Right renal pelvis (tissue), 4 donors: ENCODE data around the gene ARHGAP15. TPM values are rescaled to one million over a fixed set of nuclear protein-coding genes. Genes with fewer than 3 reads are reported as not detected.

Experiments
- DNase-seq, 4 donors: peaks; one replicate each; pipeline ENCODE4 v3.0.0-alpha.2; 2013; ENCODE audit warnings: low read depth in 4 of 4, low spot score in 3 of 4, missing footprints in 1 of 4
- polyA plus RNA-seq, 4 donors: library from polyadenylated mRNA; unstranded; fragments of 120-200 nt; gene quantifications; one replicate each; pipeline ENCODE4 v1.2.1, GENCODE V29; 2013; ENCODE audit not compliant: insufficient read length in 4 of 4

ARHGAP15 gene
- polyA plus RNA-seq, 4 donors: 4.3 to 7.5 (median 6.1) TPM

- DNase-seq: no peak
Measured at GRCh38 chr2:143603846-143604565, 474.8 kb downstream of the ARHGAP15 start.

- DNase-seq: no peak
Measured at GRCh38 chr2:143604566-143604959, 475.3 kb downstream of the ARHGAP15 start.

DNA sequence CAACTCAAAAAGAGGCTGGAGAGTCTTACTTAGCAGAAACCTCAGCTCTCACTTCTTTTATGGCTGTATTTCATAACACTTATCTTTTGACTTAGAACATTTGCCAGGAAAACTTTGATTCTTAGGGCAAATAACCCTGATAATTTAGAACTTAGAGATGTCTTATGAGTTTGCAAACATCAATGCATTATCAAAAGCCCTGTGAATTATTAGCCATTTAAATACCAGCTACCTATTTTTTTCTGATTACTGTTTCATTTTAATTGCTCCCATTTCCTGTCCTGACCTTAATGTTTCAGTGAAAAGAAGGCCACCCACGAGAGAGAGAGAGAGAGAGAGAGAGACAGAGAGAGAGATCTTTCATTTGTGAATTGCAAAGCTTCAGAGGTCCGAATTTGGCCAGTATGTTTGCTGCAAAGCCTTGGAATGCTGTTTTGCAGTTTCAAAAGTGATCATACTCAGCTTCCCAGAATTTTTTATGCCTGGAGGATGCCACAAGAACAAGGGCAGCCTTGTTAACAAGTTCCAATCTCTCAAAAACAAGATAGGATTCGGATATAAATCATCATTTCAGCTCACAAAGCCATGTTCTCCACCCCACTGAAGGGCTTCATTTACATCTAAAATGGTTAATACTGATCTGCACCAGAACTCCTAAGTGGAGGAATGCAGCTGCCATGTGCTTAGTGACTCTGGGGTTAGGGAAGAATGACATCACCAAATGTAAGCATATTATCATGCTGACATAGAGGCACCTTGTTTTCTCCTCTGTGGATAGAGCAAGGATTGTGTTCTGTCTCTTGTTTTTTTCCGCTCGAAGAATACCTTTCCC lies 478.2 kb downstream of the ARHGAP15 start:
- no peak for DNase-seq

GRCh38 chr2:143608063-143608423 lies 478.8 kb downstream of the ARHGAP15 start:
- DNase-seq: no peak

GRCh38 chr2:143608758-143609157 lies 479.5 kb downstream of the ARHGAP15 start:
- DNase-seq: no peak

DNA sequence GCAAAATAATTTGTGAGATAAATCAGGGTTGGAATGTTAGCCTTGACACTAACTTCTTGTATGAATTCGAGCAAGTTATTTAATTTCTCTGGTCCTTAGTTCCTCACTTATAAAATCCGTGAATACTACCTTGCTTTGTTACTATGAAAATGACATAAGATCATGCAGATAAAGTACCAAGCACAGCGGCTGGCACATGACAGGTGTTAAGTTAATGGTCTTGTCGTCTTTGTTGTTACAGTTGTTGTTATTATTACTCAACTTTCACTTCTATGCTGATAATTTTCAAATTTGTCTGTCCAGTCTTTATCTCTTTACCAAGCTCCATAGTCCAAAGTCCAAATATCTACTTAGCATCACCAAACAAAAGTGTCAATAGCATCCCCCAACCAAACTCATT lies 482.1 kb downstream of the ARHGAP15 start:
- DNase-seq: no peak

GRCh38 chr2:143615562-143615961 lies 486.3 kb downstream of the ARHGAP15 start:
- DNase-seq: no peak

- no peak for DNase-seq
Measured at GRCh38 chr2:143616452-143616851, 487.2 kb downstream of the ARHGAP15 start.

GRCh38 chr2:143617803-143618415 lies 488.7 kb downstream of the ARHGAP15 start:
- no peak for DNase-seq

DNA sequence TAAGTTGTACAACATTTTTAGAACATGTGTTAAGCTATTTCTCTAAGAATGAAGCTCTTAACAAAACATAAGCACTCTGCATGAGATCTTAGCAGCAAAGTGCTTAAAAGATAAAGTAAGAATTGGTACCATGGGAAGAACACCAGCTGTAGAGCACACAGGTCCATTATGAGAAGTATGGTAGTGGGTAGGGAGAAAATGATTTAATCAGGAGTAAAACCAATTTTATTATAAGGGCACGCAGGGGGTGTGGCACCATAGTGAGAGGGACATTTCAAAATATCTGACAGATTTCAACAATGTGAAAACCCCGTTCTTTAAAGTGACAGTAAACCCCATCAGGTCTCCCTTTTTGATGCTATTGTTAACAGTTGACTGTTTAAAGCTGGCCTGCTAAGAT lies 492.9 kb downstream of the ARHGAP15 start:
- no peak for DNase-seq

- no peak for DNase-seq
Measured at GRCh38 chr2:143623231-143623908, 494.2 kb downstream of the ARHGAP15 start.

GRCh38 chr2:143623909-143624260 lies 494.7 kb downstream of the ARHGAP15 start:
- no peak for DNase-seq

DNA sequence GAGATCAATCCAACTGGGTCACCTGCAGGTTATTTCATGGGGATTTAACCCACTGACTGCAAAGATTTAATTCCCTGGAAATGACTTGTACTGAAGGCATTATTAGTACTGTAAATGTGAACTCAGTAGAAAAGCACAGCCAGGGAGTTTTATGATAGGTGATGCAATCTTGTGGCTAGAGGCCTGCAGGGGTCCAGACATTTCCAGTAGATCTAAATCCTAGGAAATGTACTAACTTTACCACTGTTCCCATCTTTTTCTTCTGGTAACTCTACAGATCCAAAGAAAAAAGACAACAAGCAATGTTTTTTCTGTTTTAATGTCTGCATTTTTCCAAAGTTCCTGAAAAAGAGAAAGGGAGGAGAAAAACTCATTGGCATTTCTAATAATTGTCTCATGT lies 500.1 kb downstream of the ARHGAP15 start:
- no peak for DNase-seq

GRCh38 chr2:143632751-143633374 lies 503.6 kb downstream of the ARHGAP15 start:
- DNase-seq: no peak

- no peak for DNase-seq
Measured at GRCh38 chr2:143633419-143633818, 504.2 kb downstream of the ARHGAP15 start.

- no peak for DNase-seq
Measured at GRCh38 chr2:143635302-143635701, 506.1 kb downstream of the ARHGAP15 start.

DNA sequence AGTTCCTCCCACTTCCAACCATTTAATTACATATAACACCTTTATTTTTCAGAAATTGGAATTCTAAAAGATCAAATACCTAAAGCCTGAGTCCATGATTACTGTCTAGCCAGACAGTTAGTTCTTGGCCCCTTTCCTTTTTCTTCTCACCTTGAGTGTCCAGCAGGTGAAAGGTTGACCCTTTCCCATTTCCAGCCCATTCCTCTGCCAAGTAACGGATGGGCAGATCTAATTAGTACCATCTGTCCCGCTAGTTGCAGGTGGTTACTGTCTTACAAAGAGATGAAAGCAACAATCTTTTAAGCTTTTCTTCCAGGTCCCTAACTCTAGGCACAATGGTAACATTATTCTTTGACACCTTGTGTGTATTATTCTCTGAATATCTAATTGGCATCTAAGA lies 506.7 kb downstream of the ARHGAP15 start:
- DNase-seq: no peak

GRCh38 chr2:143640826-143641225 lies 511.6 kb downstream of the ARHGAP15 start:
- peak; percentile 31 to 55 (median 42) for DNase-seq

DNA sequence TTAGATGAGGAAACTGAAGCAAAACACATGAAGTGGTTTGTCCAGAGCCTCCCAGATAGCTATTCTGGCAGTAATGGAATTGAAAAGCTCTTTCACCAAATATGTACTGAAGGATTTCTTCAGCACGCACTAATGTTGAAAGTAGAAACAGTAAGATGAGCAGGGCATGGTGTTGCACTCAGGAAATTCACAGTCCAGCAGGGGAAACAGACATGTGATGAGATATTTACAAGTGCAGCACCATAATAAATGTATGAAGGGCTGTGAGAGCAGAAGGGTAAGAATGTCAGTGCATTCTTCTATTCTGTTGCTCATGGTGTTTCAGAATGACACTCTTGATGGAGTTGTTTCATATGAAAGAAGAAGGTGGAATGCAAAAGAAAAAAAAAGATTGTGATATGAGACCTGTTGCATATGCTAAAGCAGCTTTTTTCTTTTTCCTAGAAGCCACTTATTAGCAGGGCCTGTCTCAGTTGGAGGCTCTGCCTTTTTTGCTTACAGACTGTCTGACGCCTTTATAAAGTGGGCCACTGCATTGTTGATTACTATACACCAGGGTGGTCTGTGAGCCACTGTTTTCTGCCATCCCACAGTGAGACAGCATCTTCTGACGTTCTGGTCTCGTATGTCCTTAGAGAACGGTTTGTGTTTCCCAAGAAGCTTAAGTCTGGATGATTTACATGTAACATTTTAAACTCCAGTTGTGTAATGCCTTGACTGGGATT lies 516.9 kb downstream of the ARHGAP15 start:
- no peak for DNase-seq

GRCh38 chr2:143649226-143649740 lies 520.1 kb downstream of the ARHGAP15 start:
- no peak for DNase-seq
